Measurements from ENCODE around the gene RPE65.
"Not testable (repeated sequence)": the region's sequence is repeated elsewhere in the genome, so short reads cannot be mapped to it uniquely, and the experiment has no call there.

RPE65 gene

DNA sequence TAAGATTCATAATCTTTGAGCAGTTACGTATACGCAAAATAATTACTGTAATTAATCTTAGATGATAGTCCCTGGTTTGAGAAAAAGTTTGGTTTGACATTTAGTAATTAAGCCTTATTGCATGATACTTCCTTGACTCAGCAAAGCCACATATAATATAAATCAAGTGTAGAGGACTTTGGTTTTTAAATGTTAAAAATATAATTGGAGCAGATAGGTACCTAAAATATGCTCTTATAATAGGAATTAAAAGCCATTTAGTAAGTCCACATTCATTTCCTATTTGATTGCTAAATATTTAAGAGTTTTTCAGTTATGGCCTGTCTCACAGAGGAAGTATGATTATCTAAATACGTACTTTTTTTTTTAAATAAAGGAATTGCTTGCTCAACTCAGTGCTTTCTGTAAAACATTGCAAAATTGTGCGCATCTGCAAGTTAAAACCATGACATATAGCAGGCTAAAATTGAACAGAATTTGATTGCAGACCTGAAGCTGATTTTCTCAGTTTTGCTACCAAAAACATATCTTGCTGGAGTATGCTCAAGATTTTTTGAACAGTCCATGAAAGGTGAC, 20.4 kb downstream of the RPE65 start:
- Mint-ChIP-seq H3K9me3 (no peaks in the 10 kb centered on the region), H3K27me3 (peaks cover 4% of the 10 kb centered on the region), H3K36me3 (ENCODE audit: low read depth) (no peaks in the 10 kb centered on the region), H3K4me3 (no peak overlapping the region), H3K4me1 (ENCODE audit: low read depth) (no peaks in the 10 kb centered on the region), H3K27ac (no peak overlapping the region)

DNA sequence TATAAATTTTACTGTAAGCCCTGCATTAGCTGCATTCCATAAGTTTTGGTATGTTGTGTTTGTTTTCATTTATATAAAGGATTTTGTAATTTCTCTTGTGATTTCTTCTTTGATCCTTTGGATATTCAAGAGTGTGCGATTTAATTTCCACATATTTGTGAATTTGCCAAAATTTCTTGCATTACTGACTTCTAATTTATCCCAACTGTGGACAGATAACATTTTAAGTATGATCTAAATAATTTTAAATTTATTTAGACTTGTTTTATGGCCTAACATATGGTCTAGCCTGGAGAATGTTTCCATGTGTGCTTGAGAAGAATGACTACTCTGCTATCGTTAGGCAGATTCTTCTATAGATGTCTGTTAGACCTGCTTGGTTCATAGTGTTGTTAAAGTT, 23.2 kb downstream of the RPE65 start:
- no peak overlapping the region for H3K4me3 Mint-ChIP-seq
- peaks cover 3% of the 10 kb centered on the region for H3K9me3 Mint-ChIP-seq
- H3K36me3 Mint-ChIP-seq (ENCODE audit: low read depth) = no peaks in the 10 kb centered on the region
- H3K4me1 Mint-ChIP-seq (ENCODE audit: low read depth) = no peaks in the 10 kb centered on the region
- no peak overlapping the region for H3K27ac Mint-ChIP-seq
- H3K27me3 Mint-ChIP-seq = peaks cover 4% of the 10 kb centered on the region

GRCh38 chr1:68421350-68421749, 28.4 kb downstream of the RPE65 start:
- Mint-ChIP-seq H3K27ac (no peak overlapping the region), H3K36me3 (ENCODE audit: low read depth) (no peaks in the 10 kb centered on the region), H3K4me3 (no peak overlapping the region), H3K4me1 (ENCODE audit: low read depth) (no peaks in the 10 kb centered on the region), H3K9me3 (peaks cover 3% of the 10 kb centered on the region), H3K27me3 (no peaks in the 10 kb centered on the region)

DNA sequence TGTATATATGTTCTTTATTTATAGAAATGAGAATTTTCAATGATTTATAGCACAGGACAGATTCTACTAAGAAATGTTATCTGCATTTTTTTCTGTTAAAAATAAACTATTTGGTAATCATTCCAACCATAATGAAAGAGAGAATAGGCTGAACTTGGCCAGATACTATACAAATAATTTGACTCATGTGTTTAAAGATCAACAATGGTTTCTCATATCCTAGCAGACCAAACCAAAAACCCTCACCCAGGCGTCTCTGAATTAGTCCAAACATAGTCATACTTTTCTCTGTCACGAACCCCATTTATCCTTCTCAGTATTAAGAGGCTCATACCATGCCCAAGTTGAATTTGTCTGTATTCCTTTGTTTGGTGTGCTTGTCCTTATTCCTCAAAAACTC, 40.3 kb downstream of the RPE65 start:
- H3K9me3 Mint-ChIP-seq = no peaks in the 10 kb centered on the region
- H3K36me3 Mint-ChIP-seq (ENCODE audit: low read depth) = no peaks in the 10 kb centered on the region
- H3K4me3 Mint-ChIP-seq = no peak overlapping the region
- no peak overlapping the region for H3K27ac Mint-ChIP-seq
- no peaks in the 10 kb centered on the region for H3K4me1 Mint-ChIP-seq (ENCODE audit: low read depth)
- H3K27me3 Mint-ChIP-seq = no peaks in the 10 kb centered on the region

GRCh38 chr1:68401506-68401905, 48.2 kb downstream of the RPE65 start:
- Mint-ChIP-seq H3K36me3 (ENCODE audit: low read depth) (no peaks in the 10 kb centered on the region), H3K4me3 (no peak overlapping the region), H3K9me3 (no peaks in the 10 kb centered on the region), H3K27me3 (peaks cover 3% of the 10 kb centered on the region), H3K27ac (no peak overlapping the region), H3K4me1 (ENCODE audit: low read depth) (no peaks in the 10 kb centered on the region)

- not testable (repeated sequence) for H3K36me3 Mint-ChIP-seq (ENCODE audit: low read depth); H3K4me3 Mint-ChIP-seq; H3K4me1 Mint-ChIP-seq (ENCODE audit: low read depth); H3K27ac Mint-ChIP-seq; H3K27me3 Mint-ChIP-seq; H3K9me3 Mint-ChIP-seq
Observed at GRCh38 chr1:68395575-68395974, 54.2 kb downstream of the RPE65 start.

GRCh38 chr1:68392474-68392873, 57.3 kb downstream of the RPE65 start:
- not testable (repeated sequence) for H3K4me1 Mint-ChIP-seq (ENCODE audit: low read depth); H3K27me3 Mint-ChIP-seq; H3K4me3 Mint-ChIP-seq; H3K27ac Mint-ChIP-seq; H3K36me3 Mint-ChIP-seq (ENCODE audit: low read depth); H3K9me3 Mint-ChIP-seq

DNA sequence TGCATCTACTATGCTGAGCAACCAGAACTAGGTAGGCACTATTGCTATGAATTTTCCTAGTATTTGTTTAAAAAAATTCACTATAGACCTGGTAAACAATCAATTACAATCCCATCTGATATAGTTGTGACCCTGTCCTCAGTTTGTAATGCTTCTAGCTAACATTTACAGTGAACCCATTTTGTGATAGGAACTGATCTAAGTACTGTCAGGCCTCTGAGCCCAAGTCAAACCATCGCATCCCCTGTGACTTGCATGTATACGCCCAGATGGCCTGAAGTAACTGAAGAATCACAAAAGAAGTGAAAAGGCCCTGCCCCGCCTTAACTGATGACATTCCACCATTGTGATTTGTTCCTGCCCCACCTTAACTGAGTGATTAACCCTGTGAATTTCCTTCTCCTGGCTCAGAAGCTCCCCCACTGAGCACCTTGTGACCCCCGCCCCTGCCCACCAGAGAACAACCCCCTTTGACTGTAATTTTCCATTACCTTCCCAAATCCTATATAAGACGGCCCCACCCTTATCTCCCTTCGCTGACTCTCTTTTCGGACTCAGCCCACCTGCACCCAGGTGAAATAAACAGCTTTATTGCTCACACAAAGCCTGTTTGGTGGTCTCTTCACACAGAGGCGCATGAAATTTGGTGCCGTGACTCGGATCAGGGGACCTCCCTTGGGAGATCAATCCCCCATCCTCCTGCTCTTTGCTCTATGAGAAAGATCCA, 63.8 kb downstream of the RPE65 start:
- not testable (repeated sequence) for H3K27me3 Mint-ChIP-seq; H3K4me3 Mint-ChIP-seq; H3K4me1 Mint-ChIP-seq (ENCODE audit: low read depth); H3K9me3 Mint-ChIP-seq; H3K36me3 Mint-ChIP-seq (ENCODE audit: low read depth); H3K27ac Mint-ChIP-seq

- no peak overlapping the region for H3K27ac Mint-ChIP-seq
- no peaks in the 10 kb centered on the region for H3K27me3 Mint-ChIP-seq
- H3K36me3 Mint-ChIP-seq (ENCODE audit: low read depth) = no peaks in the 10 kb centered on the region
- no peak overlapping the region for H3K4me3 Mint-ChIP-seq
- H3K4me1 Mint-ChIP-seq (ENCODE audit: low read depth) = no peaks in the 10 kb centered on the region
- no peaks in the 10 kb centered on the region for H3K9me3 Mint-ChIP-seq
Observed at GRCh38 chr1:68384872-68385411, 64.8 kb downstream of the RPE65 start.

- Mint-ChIP-seq H3K27ac (no peak overlapping the region), H3K4me1 (ENCODE audit: low read depth) (no peaks in the 10 kb centered on the region), H3K27me3 (no peaks in the 10 kb centered on the region), H3K4me3 (no peak overlapping the region), H3K9me3 (no peaks in the 10 kb centered on the region), H3K36me3 (ENCODE audit: low read depth) (no peaks in the 10 kb centered on the region)
Observed at GRCh38 chr1:68384321-68384813, 65.4 kb downstream of the RPE65 start.

DNA sequence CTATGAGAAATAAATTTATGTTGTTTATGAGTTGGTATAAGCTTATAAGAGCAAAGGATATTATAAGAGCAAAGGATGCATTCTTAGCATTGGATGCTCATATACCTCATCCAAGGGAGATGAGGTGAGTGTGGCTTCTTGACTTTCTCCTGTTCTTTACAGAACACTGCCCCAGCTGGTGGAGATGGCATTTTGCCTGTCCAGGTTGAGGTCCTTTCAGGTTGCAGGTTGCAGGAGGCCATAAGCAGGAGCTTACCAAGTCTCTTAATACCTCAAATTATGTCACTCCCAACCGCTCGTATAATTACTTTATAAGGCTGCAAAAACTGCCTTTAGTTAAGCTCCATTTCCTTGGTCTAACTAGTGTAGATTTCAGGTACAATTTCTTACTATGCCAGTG, 66.7 kb downstream of the RPE65 start:
- Mint-ChIP-seq H3K27me3 (no peaks in the 10 kb centered on the region), H3K4me1 (ENCODE audit: low read depth) (no peaks in the 10 kb centered on the region), H3K9me3 (no peaks in the 10 kb centered on the region), H3K4me3 (no peak overlapping the region), H3K27ac (no peak overlapping the region), H3K36me3 (ENCODE audit: low read depth) (no peaks in the 10 kb centered on the region)

DNA sequence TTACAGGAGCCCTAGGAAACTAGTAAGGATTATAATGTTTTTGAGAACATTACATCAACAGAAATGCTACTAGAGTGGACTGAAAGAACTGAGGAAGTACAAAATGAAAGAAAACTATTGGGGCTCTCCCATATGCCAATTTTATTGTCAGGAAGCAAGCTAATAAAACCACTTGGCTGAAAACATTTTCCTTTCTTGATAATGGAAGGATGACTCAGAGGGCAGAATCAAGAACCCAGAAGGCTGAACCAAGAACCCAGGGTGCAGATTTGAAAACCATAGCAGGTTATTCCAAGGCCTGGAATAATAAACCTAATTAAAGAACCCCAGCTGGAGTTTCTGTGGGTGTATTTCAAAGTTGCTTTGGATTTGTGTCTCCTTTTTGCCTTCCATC, 70.7 kb downstream of the RPE65 start:
- H3K27me3 Mint-ChIP-seq = no peaks in the 10 kb centered on the region
- no peaks in the 10 kb centered on the region for H3K4me1 Mint-ChIP-seq (ENCODE audit: low read depth)
- H3K4me3 Mint-ChIP-seq = no peak overlapping the region
- no peak overlapping the region for H3K27ac Mint-ChIP-seq
- no peaks in the 10 kb centered on the region for H3K36me3 Mint-ChIP-seq (ENCODE audit: low read depth)
- no peaks in the 10 kb centered on the region for H3K9me3 Mint-ChIP-seq
